ENCODE measurements around the gene GALNT18. TPM values are rescaled to one million over a fixed set of nuclear protein-coding genes. Genes with fewer than 3 reads are reported as not detected.

The GALNT18 gene
- total and polyA plus RNA-seq, 2 of the 4 experiments (the other 2 are of a cell fraction) = 9.5 to 11.3 TPM

DNA sequence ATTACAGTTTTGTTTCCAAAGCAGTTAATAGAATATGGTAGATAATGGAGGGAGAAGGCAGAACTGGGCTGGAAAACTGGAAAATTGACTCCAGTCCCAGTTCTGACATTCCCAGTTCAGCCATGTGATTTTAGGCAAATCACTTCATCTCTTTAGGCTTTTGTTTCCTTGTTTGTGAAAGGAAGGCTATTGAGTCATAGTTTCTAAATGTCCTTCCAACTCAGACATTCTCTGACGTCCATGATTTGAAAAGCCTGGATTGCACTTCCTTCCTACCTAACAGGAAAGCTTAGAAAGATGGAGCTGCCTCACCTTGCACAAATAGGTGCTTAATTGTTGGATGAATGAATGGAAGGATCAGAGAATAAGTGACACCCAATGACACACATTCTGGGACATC lies 19.8 kb upstream of the GALNT18 start:
- in situ Hi-C loops (cut with MboI; ENCODE audit: low sequenced_read_pairs) = no loop called here
- ATAC-seq (ENCODE audit: low read depth) = no peak
- BruUV-seq (replicated peaks) = no TSS peak
- no CpG with 5 or more reads among the region's 1 CpG for WGBS, 2 experiments (ENCODE audit: extremely low coverage in 2 of 2, insufficient read length in 1 of 2)
- Histone ChIP-seq H3K18ac (ENCODE audit: low read depth, low read length) (no peak overlapping the region), H3K4me1 (ENCODE audit: control insufficient read depth, insufficient read depth, low read length) (0 out of 2 replicates have a peak, but pooled peaks cover 1% of the 10 kb centered on the region), H2AK9ac (replicated peaks; ENCODE audit: low read depth, low read length, poor library complexity) (no peak overlapping the region), H3K27me3 (ENCODE audit: control insufficient read depth, insufficient read depth, low read length) (peaks cover 41% of the 10 kb centered on the region), H2BK15ac (ENCODE audit: low read depth, low read length) (no peak overlapping the region), H4K8ac (ENCODE audit: low read depth in 2 of 2, low read length in 2 of 2) (no peak overlapping the region), H2BK5ac (ENCODE audit: low read depth, low read length, poor library complexity, severe bottlenecking) (no peak overlapping the region), H3K9ac (ENCODE audit: low read depth, low read length) (no peak overlapping the region), H3K14ac (replicated peaks; ENCODE audit: low read depth, low read length) (no peak overlapping the region), H3K23ac (ENCODE audit: low read depth, low read length) (no peak overlapping the region), H3K79me1 (ENCODE audit: low read depth in 1 of 2, low read length in 2 of 2) (no peaks in the 10 kb centered on the region), H3K9me1 (ENCODE audit: insufficient read depth, low read length) (no peaks in the 10 kb centered on the region), H2BK120ac (ENCODE audit: low read depth, low read length) (no peak overlapping the region), H3K4me3 (ENCODE audit: insufficient read depth, low read depth, low read length) (no peak overlapping the region), H3K4me2 (ENCODE audit: low read depth, low read length) (no peak overlapping the region), H3K56ac (ENCODE audit: extremely low read depth, insufficient read depth, low read length) (no peak overlapping the region), H3K36me3 (ENCODE audit: control insufficient read depth, insufficient read depth, low read length) (no peaks in the 10 kb centered on the region), H3K9me3 (ENCODE audit: control insufficient read depth, insufficient read depth, low read length) (peaks cover 2% of the 10 kb centered on the region; the same call in 1 of the 2 replicates), H3K4ac (ENCODE audit: low read depth, low read length) (no peak overlapping the region), H2AFZ (replicated peaks; ENCODE audit: low read length, poor library complexity) (no peak overlapping the region), H4K91ac (ENCODE audit: insufficient read depth, low read depth, low read length) (no peak overlapping the region), H3K27ac (ENCODE audit: insufficient read depth, low read length) (no peak overlapping the region), H2BK20ac (ENCODE audit: low read depth, low read length) (no peak overlapping the region), H4K20me1 (ENCODE audit: insufficient read depth, low read length) (no peaks in the 10 kb centered on the region), H4K5ac (ENCODE audit: low read depth, low read length) (no peak overlapping the region), H2AK5ac (ENCODE audit: low read depth, low read length) (no peak overlapping the region)
- TF ChIP-seq MAZ (IDR thresholded peaks at IDR 0.05; ENCODE audit: borderline replicate concordance, low read depth, low read length) (no peak), CEBPB (IDR thresholded peaks at IDR 0.05; ENCODE audit: low read depth, low read length) (no peak), RFX5 (IDR thresholded peaks at IDR 0.05; ENCODE audit: low read depth, low read length) (no peak), NFE2L2 (IDR thresholded peaks at IDR 0.05; ENCODE audit: low read depth, low read length) (no peak), MXI1 (IDR thresholded peaks at IDR 0.05; ENCODE audit: borderline replicate concordance, low read depth, low read length) (no peak), BHLHE40 (IDR thresholded peaks at IDR 0.05; ENCODE audit: low read depth, low read length) (no peak), POLR2A (IDR thresholded peaks at IDR 0.05; ENCODE audit: low read depth, low read length) (no peak), MAFK (IDR thresholded peaks at IDR 0.05; ENCODE audit: low read depth, low read length) (no peak), RAD21 (IDR thresholded peaks at IDR 0.05; ENCODE audit: low read length) (no peak), SMC3 (IDR thresholded peaks at IDR 0.05; ENCODE audit: low read depth, low read length) (no peak), FOS (IDR thresholded peaks at IDR 0.05; ENCODE audit: low read depth, low read length) (no peak), RCOR1 (IDR thresholded peaks at IDR 0.05; ENCODE audit: insufficient replicate concordance, low read length) (no peak), CHD1 (IDR thresholded peaks at IDR 0.05; ENCODE audit: low read depth, low read length) (no peak)
- TF ChIP-seq, protein P1, sequence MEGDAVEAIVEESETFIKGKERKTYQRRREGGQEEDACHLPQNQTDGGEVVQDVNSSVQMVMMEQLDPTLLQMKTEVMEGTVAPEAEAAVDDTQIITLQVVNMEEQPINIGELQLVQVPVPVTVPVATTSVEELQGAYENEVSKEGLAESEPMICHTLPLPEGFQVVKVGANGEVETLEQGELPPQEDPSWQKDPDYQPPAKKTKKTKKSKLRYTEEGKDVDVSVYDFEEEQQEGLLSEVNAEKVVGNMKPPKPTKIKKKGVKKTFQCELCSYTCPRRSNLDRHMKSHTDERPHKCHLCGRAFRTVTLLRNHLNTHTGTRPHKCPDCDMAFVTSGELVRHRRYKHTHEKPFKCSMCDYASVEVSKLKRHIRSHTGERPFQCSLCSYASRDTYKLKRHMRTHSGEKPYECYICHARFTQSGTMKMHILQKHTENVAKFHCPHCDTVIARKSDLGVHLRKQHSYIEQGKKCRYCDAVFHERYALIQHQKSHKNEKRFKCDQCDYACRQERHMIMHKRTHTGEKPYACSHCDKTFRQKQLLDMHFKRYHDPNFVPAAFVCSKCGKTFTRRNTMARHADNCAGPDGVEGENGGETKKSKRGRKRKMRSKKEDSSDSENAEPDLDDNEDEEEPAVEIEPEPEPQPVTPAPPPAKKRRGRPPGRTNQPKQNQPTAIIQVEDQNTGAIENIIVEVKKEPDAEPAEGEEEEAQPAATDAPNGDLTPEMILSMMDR (conservative IDR thresholded peaks at IDR 0.05; ENCODE audit: low read depth, low read length) = no peak
- TF ChIP-seq, protein P2, sequence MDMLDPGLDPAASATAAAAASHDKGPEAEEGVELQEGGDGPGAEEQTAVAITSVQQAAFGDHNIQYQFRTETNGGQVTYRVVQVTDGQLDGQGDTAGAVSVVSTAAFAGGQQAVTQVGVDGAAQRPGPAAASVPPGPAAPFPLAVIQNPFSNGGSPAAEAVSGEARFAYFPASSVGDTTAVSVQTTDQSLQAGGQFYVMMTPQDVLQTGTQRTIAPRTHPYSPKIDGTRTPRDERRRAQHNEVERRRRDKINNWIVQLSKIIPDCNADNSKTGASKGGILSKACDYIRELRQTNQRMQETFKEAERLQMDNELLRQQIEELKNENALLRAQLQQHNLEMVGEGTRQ (IDR thresholded peaks at IDR 0.05; ENCODE audit: low read depth, low read length) = no peak
- TF ChIP-seq, protein P3, sequence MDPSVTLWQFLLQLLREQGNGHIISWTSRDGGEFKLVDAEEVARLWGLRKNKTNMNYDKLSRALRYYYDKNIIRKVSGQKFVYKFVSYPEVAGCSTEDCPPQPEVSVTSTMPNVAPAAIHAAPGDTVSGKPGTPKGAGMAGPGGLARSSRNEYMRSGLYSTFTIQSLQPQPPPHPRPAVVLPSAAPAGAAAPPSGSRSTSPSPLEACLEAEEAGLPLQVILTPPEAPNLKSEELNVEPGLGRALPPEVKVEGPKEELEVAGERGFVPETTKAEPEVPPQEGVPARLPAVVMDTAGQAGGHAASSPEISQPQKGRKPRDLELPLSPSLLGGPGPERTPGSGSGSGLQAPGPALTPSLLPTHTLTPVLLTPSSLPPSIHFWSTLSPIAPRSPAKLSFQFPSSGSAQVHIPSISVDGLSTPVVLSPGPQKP (IDR thresholded peaks at IDR 0.05; ENCODE audit: borderline replicate concordance, low read depth, low read length) = no peak
- dilution Hi-C loops (cut with HindIII; ENCODE audit: low sequenced_read_pairs, unreplicated experiment) = no loop called here
- no peak for DNase-seq
- intact Hi-C loops (cut with micrococcal nuclease) = no loop called here
- POLR2A ChIA-PET (ENCODE audit: unreplicated experiment) = interaction anchor here (0.6 kb wide), 1 partner anchor 1187 kb away, joined by 4 read pairs; no protein-coding TSS in a partner anchor
- CTCF ChIA-PET = no interaction called here

All from IMR-90 (cell line).